CD14-positive monocyte (primary cell): ENCODE results near the gene ZFHX3. TPM values are rescaled to one million over a fixed set of nuclear protein-coding genes. Genes with fewer than 3 reads are reported as not detected.

Experiments
- DNase-seq, 3 donors: peaks; one replicate each; pipeline ENCODE4 v3.0.0-alpha.2; 2011 to 2022
- H2AFZ ChIP-seq: 2 replicates; pipeline ENCODE4 v1.6.0; 2012; ENCODE audit warnings: mild to moderate bottlenecking, low read depth, low read length, inconsistent platforms; ENCODE audit not compliant: insufficient read depth, poor library complexity, severe bottlenecking
- H3K27ac ChIP-seq, 2 donors: 1 replicate in 1 of 2; 2 replicates in 1 of 2; pipeline ENCODE4 v1.5.1; 2012 to 2013; ENCODE audit warnings: low read length in 2 of 2, control low read depth in 1 of 2, inconsistent platforms in 1 of 2, low read depth in 1 of 2, mild to moderate bottlenecking in 1 of 2
- H3K27me3 ChIP-seq, 2 donors: one replicate each; pipeline versions ENCODE4 v1.6.0 to v1.6.1; 2011 to 2013; ENCODE audit warnings: low read length in 2 of 2; ENCODE audit not compliant: control insufficient read depth in 2 of 2, insufficient read depth in 2 of 2
- H3K36me3 ChIP-seq, 2 donors: replicated peaks in 1 of 2; 1 replicate in 1 of 2; 2 replicates in 1 of 2; pipeline versions ENCODE4 v1.5.1 to v1.6.1; 2012 to 2013; ENCODE audit warnings: low read length in 2 of 2, control low read depth in 1 of 2, inconsistent platforms in 1 of 2, mild to moderate bottlenecking in 1 of 2; ENCODE audit not compliant: insufficient read depth in 2 of 2, control insufficient read depth in 1 of 2
- H3K4me1 ChIP-seq, 2 donors: 1 replicate in 1 of 2; 2 replicates in 1 of 2; pipeline versions ENCODE4 v1.5.1 to v1.6.1; 2012 to 2013; ENCODE audit warnings: low read length in 2 of 2, control low read depth in 1 of 2, inconsistent platforms in 1 of 2, mild to moderate bottlenecking in 1 of 2, moderate library complexity in 1 of 2; ENCODE audit not compliant: insufficient read depth in 2 of 2, control insufficient read depth in 1 of 2
- H3K4me2 ChIP-seq: replicated peaks from 2 replicates; pipeline ENCODE3; 2012; ENCODE audit warnings: low read length, moderate library complexity, mild to moderate bottlenecking; ENCODE audit not compliant: poor library complexity, severe bottlenecking; ENCODE audit errors: extremely low read depth
- H3K4me3 ChIP-seq, 3 experiments: fragments of 200-600 bp in 1 of 3; sonication (generic) in 1 of 3; replicated peaks in 1 of 3; 1 replicate in 2 of 3; 2 replicates in 1 of 3; pipeline ENCODE4 v1.5.1; 2011 to 2013; ENCODE audit warnings: low read length in 3 of 3, mild to moderate bottlenecking in 3 of 3, control low read depth in 2 of 3, low read depth in 2 of 3, inconsistent platforms in 1 of 3, moderate library complexity in 1 of 3
- H3K79me2 ChIP-seq: 2 replicates; pipeline ENCODE4 v1.6.0; 2012; ENCODE audit warnings: mild to moderate bottlenecking, control low read depth, inconsistent platforms, low read length, moderate library complexity; ENCODE audit not compliant: insufficient read depth
- H3K9ac ChIP-seq: 2 replicates; pipeline ENCODE4 v1.6.0; 2017; ENCODE audit warnings: low read length, mild to moderate bottlenecking; ENCODE audit not compliant: insufficient read depth, poor library complexity, severe bottlenecking
- H3K9me3 ChIP-seq, 2 donors: replicated peaks in 1 of 2; 1 replicate in 1 of 2; 2 replicates in 1 of 2; pipeline versions ENCODE4 v1.5.1 to v1.6.1; 2012 to 2013; ENCODE audit warnings: low read length in 2 of 2, control low read depth in 1 of 2; ENCODE audit not compliant: control insufficient read depth in 1 of 2, insufficient read depth in 1 of 2
- H4K20me1 ChIP-seq: 2 replicates; pipeline ENCODE4 v1.6.0; 2012; ENCODE audit warnings: mild to moderate bottlenecking, low read length, control low read depth, moderate library complexity; ENCODE audit not compliant: insufficient read depth
- H3K27ac Mint-ChIP-seq, 7 donors: one replicate each; pipeline ENCODE4 v1.8.0; 2020; ENCODE audit warnings: mild to moderate bottlenecking in 7 of 7, mixed read lengths in 7 of 7, moderate library complexity in 6 of 7, inconsistent platforms in 2 of 7
- H3K27me3 Mint-ChIP-seq, 3 donors: one replicate each; pipeline ENCODE4 v1.8.0; 2021 to 2022; ENCODE audit warnings: low read depth in 3 of 3, mild to moderate bottlenecking in 3 of 3, mixed read lengths in 3 of 3, moderate library complexity in 3 of 3, inconsistent platforms in 1 of 3
- H3K36me3 Mint-ChIP-seq, 2 donors: one replicate each; pipeline ENCODE4 v1.8.0; 2020; ENCODE audit warnings: mixed read lengths in 2 of 2, inconsistent platforms in 1 of 2, mild to moderate bottlenecking in 1 of 2
- H3K4me1 Mint-ChIP-seq: one replicate; pipeline ENCODE4 v1.8.0; 2020; ENCODE audit warnings: mild to moderate bottlenecking, mixed read lengths
- H3K4me3 Mint-ChIP-seq, 2 donors: one replicate each; pipeline ENCODE4 v1.8.0; 2020; ENCODE audit warnings: mild to moderate bottlenecking in 2 of 2, mixed read lengths in 2 of 2, moderate library complexity in 1 of 2
- H3K9me3 Mint-ChIP-seq, 7 donors: one replicate each; pipeline ENCODE4 v1.8.0; 2020 to 2022; ENCODE audit warnings: mixed read lengths in 7 of 7, mild to moderate bottlenecking in 6 of 7, moderate library complexity in 6 of 7, inconsistent platforms in 2 of 7
- CTCF ChIP-seq: fragments of 200-600 bp; IDR thresholded peaks from one replicate; pipeline ENCODE4 v1.8.0; 2022; ENCODE audit warnings: antibody characterized with exemption, mild to moderate bottlenecking
- WGBS: methylation state at CpG from one replicate; pipeline ENCODE4 v1.1.5; 2013; ENCODE audit warnings: missing lambda C conversion rate; ENCODE audit not compliant: insufficient coverage; 5-methylcytosine and 5-hydroxymethylcytosine counted together
- intact Hi-C, 2 donors: fragments of 100-400 bp; cut with micrococcal nuclease; formaldehyde crosslinking; loops; one replicate each; pipeline versions ENCODE4 v1.15.0 to v1.15.1; 2023
- polyA plus RNA-seq, 3 donors: library from polyadenylated mRNA; depleted of rRNA in 1 of 3; unstranded in 2 of 3; stranded (reverse) in 1 of 3; fragments of 300-500 nt in 2 of 3; fragments of >200 nt in 1 of 3; fragmentation: Illumina TruSeq in 2 of 3; gene quantifications; 1 replicate in 2 of 3; 2 replicates in 1 of 3; pipeline ENCODE4 v1.2.3, GENCODE V29; 2012 to 2021

The ZFHX3 gene
- polyA plus RNA-seq, 3 donors: 0.42 to 4.2 (median 0.43) TPM

DNA sequence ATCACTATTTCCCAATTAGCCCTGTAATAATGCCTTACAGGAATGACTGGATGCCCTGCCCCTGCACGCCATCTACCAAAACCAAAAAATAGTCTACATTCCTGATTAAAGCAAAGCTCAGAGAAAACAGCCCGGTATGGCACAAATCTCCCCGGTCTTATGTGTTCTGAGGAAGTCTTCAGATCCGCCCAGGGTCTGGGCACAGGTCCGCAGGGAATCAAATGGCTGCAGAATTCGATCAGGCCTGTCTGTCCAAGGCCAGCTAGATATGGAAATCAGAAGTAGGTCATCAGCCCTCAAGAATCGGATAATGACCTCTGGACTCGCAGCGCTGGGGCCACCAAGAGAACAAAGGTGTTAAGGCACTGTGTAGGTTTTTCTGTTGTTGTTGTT lies 171.0 kb downstream of the ZFHX3 start:
- intact Hi-C loops: no loop called here

DNA sequence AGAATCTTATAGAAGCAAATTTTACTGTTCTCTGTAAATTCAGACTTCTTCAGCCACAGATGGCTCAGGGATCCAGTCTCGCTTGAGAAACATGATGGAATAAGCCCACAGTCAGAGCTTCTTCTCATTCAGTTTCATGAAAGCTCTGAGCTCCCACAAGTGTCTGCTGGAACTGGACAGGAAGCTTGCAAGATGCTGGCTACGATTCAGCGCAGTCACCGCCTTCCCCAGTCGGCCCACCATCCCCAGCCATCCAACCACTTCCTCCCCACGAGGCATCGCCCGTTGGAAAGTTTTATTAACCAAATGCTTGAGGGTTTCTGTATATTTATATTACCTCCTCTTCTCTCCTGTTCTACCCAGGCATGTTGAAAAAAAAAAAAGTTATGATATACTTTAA lies 171.7 kb downstream of the ZFHX3 start:
- peak overlapping the region; percentile 41 to 71 (median 60) for H3K27ac Mint-ChIP-seq
- Histone ChIP-seq H3K27me3 (no peaks in the 10 kb centered on the region), H3K27ac (peak overlapping the region in 1 of 2 donors; percentile 10), H3K36me3 (peaks cover 0 to 6% of the 10 kb centered on the region in 2 donors), H3K79me2 (no peaks in the 10 kb centered on the region), H2AFZ (no peak overlapping the region), H3K9me3 (no peaks in the 10 kb centered on the region), H3K9ac (no peak overlapping the region), H3K4me3 (no peak overlapping the region), H3K4me2 (peak overlapping the region; percentile 14), H3K4me1 (peaks cover 20 to 32% of the 10 kb centered on the region in 2 donors), H4K20me1 (peaks cover 7% of the 10 kb centered on the region)
- peak overlapping the region in 1 of 2 donors; percentile 27 for H3K4me3 Mint-ChIP-seq
- peak; percentile 69 to 83 (median 70) for DNase-seq
- no peak for TF ChIP-seq CTCF
- H3K36me3 Mint-ChIP-seq: peaks cover 21 to 27% of the 10 kb centered on the region in 2 donors
- 0% methylated on average over 2 of the region's 8 CpGs for WGBS
- intact Hi-C loops: no loop called here
- H3K4me1 Mint-ChIP-seq: peaks cover 40% of the 10 kb centered on the region
- H3K27me3 Mint-ChIP-seq: peaks cover 0 to 1% (median 0%) of the 10 kb centered on the region in 3 donors
- peaks cover 0 to 3% (median 0%) of the 10 kb centered on the region in 7 donors for H3K9me3 Mint-ChIP-seq

More for the DNA sequence above, 171.0 kb downstream of the ZFHX3 start:
- Mint-ChIP-seq H3K4me1 (peaks cover 40% of the 10 kb centered on the region), H3K9me3 (peaks cover 0 to 3% (median 0%) of the 10 kb centered on the region in 7 donors), H3K27me3 (peaks cover 0 to 1% (median 0%) of the 10 kb centered on the region in 3 donors), H3K27ac (peak overlapping the region in 5 of 7 donors; percentile 18 to 81 (median 66)), H3K36me3 (peaks cover 23 to 27% of the 10 kb centered on the region in 2 donors), H3K4me3 (no peak overlapping the region)
- no peak for DNase-seq
- Histone ChIP-seq H3K4me2 (no peak overlapping the region), H3K27ac (no peak overlapping the region), H3K4me3 (no peak overlapping the region), H3K36me3 (peaks cover 0 to 6% of the 10 kb centered on the region in 2 donors), H3K27me3 (no peaks in the 10 kb centered on the region), H3K9me3 (no peaks in the 10 kb centered on the region), H3K4me1 (peaks cover 20 to 32% of the 10 kb centered on the region in 2 donors), H3K79me2 (no peaks in the 10 kb centered on the region), H4K20me1 (peaks cover 7% of the 10 kb centered on the region), H2AFZ (no peak overlapping the region), H3K9ac (no peak overlapping the region)
- no peak for TF ChIP-seq CTCF
- 89% methylated on average over 8 of the region's 9 CpGs for WGBS
